NCI-H2196 (cell line): ENCODE data around the gene PLIN4.

Source experiments
- DNase-seq: peaks from one replicate; lab custom pipeline; 2025; ENCODE audit not compliant: unreplicated experiment; lab: John Stamatoyannopoulos, UW

The PLIN4 gene

GRCh38 chr19:4508698-4509097 lies 9.6 kb downstream of the PLIN4 start:
- no peak for DNase-seq

GRCh38 chr19:4507804-4508203 lies 10.5 kb downstream of the PLIN4 start:
- no peak for DNase-seq

GRCh38 chr19:4507150-4507452 lies 11.2 kb downstream of the PLIN4 start:
- no peak for DNase-seq

GRCh38 chr19:4506449-4507149 lies 11.7 kb downstream of the PLIN4 start:
- no peak for DNase-seq

- DNase-seq: no peak
These were observed 12.5 kb downstream of the PLIN4 start for GRCh38 chr19:4505570-4506448.

GRCh38 chr19:4504891-4505569 lies 13.3 kb downstream of the PLIN4 start:
- DNase-seq: no peak

GRCh38 chr19:4504297-4504701 lies 14.0 kb downstream of the PLIN4 start:
- no peak for DNase-seq

- DNase-seq: no peak
These were observed 14.5 kb downstream of the PLIN4 start for GRCh38 chr19:4503825-4504170.

- no peak for DNase-seq
These were observed 15.0 kb downstream of the PLIN4 start for GRCh38 chr19:4503132-4503824.

- no peak for DNase-seq
These were observed 15.8 kb downstream of the PLIN4 start for GRCh38 chr19:4502282-4503131.

- no peak for DNase-seq
These were observed 16.6 kb downstream of the PLIN4 start for GRCh38 chr19:4501691-4502090.

- no peak for DNase-seq
These were observed 17.3 kb downstream of the PLIN4 start for GRCh38 chr19:4500841-4501591.

GRCh38 chr19:4499855-4500254 lies 18.4 kb downstream of the PLIN4 start:
- no peak for DNase-seq

- no peak for DNase-seq
These were observed 19.0 kb downstream of the PLIN4 start for GRCh38 chr19:4499318-4499717.

- no peak for DNase-seq
These were observed 19.6 kb downstream of the PLIN4 start for GRCh38 chr19:4498694-4499093.

- no peak for DNase-seq
These were observed 20.4 kb downstream of the PLIN4 start for GRCh38 chr19:4497770-4498389.

GRCh38 chr19:4496304-4496703 lies 22.0 kb downstream of the PLIN4 start:
- DNase-seq: no peak

- DNase-seq: no peak
These were observed 22.8 kb downstream of the PLIN4 start for GRCh38 chr19:4495471-4495870.

GRCh38 chr19:4494691-4495064 lies 23.6 kb downstream of the PLIN4 start:
- no peak for DNase-seq
